GM19463 (cell line): ENCODE measurements around the gene SCN5A.
A peak's percentile ranks its signal among the peaks of the same experiment; 100 is the strongest.

Source experiments
- ATAC-seq: cut with Tn5 transposase; IDR thresholded peaks from one replicate; pipeline ENCODE4 v1.9.1; 2021; ENCODE audit warnings: mild to moderate bottlenecking, moderate library complexity; ENCODE audit not compliant: unreplicated experiment

SCN5A gene

DNA sequence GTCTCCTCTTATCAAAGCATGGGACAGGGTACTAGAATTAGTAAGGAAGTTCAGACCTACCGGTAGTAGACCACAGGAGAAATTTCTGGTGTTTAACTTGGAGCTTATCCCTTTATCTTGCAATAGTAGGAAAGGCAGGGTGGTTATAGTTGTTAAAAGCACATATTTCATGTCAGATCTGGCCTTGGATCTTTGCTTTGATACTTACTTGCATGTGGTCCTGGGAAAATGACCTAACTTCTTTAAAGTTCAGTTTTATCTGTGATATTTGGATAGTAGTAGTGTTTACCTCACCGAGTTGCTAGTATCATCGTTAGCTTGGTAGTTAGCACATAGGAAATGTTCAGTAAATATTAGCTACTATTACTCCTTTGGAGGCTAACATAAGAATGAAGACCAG is 137.9 kb downstream of the SCN5A start:
- ATAC-seq, result no peak

DNA sequence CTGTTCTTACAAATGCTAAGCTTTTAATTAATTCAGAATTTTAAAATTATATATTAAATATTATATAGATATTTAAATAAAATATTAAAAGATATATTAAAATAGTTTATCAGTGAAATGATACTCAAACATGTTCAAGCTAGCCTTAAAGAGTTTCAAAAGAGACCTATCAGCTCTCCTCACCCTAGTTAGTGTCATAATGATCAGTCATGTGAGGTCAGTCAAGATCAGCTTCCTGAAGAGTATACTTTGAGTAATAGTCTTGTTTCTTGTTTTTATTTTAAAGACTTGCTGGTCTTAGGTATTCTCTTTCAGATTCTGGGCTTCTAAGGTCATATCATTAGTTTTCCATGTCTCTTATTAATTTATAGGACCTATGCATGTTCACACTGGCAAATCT is 138.9 kb downstream of the SCN5A start:
- ATAC-seq, result no peak

- ATAC-seq, result no peak
Observed at GRCh38 chr3:38509732-38510131, 139.8 kb downstream of the SCN5A start.

- ATAC-seq, result peak; percentile 100
Observed at GRCh38 chr3:38507120-38507519, 142.4 kb downstream of the SCN5A start.

DNA sequence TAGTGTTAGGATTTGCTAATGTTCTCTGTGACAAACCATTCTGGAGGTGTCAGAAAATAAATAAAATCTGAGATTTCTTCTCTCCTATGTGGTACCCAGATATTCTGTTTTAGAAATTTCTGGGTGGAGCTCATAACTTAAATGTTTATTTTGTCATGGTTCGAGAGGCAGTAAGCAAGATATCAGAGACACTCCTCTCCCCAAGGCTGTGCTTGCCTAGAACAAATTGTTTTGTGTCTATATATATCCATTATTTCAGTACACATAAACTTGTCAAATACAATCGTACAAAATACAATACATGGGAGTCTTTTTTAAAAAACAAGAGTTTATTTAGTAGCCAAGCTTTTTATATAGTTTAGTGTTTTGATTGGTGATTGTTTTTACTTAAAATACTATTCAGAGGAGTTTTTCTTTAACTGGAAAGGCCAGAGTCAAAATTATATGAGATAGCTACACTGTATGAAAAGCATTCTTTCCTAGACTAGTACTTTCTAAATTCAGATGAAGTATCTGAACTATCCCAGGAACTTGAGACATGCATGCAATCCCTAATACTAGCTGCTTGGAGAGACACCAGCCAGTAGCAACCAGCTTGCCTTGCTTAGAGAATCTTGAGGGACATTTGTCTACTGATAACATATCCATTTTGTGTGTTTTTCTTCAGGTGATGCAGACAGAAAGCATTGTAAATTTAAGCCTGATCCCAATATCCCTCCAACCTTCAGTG is 148.6 kb downstream of the SCN5A start:
- no peak for ATAC-seq
